Prostate gland (tissue), 2 donors: Measurements from ENCODE around the gene P2RY2. TPM values are rescaled to one million over a fixed set of nuclear protein-coding genes. Genes with fewer than 3 reads are reported as not detected.

Source experiments
- DNase-seq: peaks from one replicate; pipeline ENCODE4 v3.0.0-alpha.2; 2019; ENCODE audit warnings: low spot score
- H3K27ac ChIP-seq, 2 donors: fragments of 200-600 bp; sonication (generic); 2 replicates each; pipeline ENCODE4 v1.5.1; 2017 to 2019
- H3K27me3 ChIP-seq: fragments of 200-600 bp; sonication (generic); replicated peaks from 2 replicates; pipeline ENCODE4 v1.5.1; 2019; ENCODE audit not compliant: insufficient read depth
- H3K36me3 ChIP-seq, 2 donors: fragments of 200-600 bp; sonication (generic); 1 replicate in 1 of 2; 2 replicates in 1 of 2; pipeline versions ENCODE4 v1.5.1 to v1.8.1; 2017 to 2019
- H3K4me1 ChIP-seq: fragments of 200-600 bp; sonication (generic); replicated peaks from 2 replicates; pipeline ENCODE4 v1.5.1; 2019
- H3K4me3 ChIP-seq, 2 donors: fragments of 200-600 bp; sonication (generic); 2 replicates each; pipeline ENCODE4 v1.5.1; 2017 to 2019
- H3K9me3 ChIP-seq: fragments of 200-600 bp; sonication (generic); 2 replicates; pipeline ENCODE4 v1.5.1; 2017
- CTCF ChIP-seq, 4 experiments: fragments of 200-600 bp in 2 of 4; fragments of 450-650 bp in 2 of 4; sonication (generic) in 2 of 4; IDR thresholded peaks; 1 replicate in 3 of 4; 2 replicates in 1 of 4; pipeline ENCODE4 v1.5.1; 2016 to 2019; ENCODE audit warnings: antibody characterized with exemption in 4 of 4, mild to moderate bottlenecking in 2 of 4, moderate library complexity in 2 of 4
- POLR2A ChIP-seq: fragments of 450-650 bp; IDR thresholded peaks from one replicate; pipeline ENCODE4 v1.6.1; 2016; ENCODE audit warnings: antibody characterized with exemption, mild to moderate bottlenecking
- POLR2AphosphoS5 ChIP-seq: sonication (generic); formaldehyde crosslinking; IDR thresholded peaks from one replicate; pipeline ENCODE4 v1.6.1; 2017; ENCODE audit warnings: antibody characterized with exemption
- WGBS: methylation state at CpG from one replicate; pipeline ENCODE4 v1.1.5; 2018; 5-methylcytosine and 5-hydroxymethylcytosine counted together
- intact Hi-C: fragments of 100-400 bp; cut with DNase I; formaldehyde crosslinking; loops from one replicate; pipeline ENCODE4 v1.14.2; 2022
- total RNA-seq, 2 donors: library from RNA; depleted of rRNA; stranded (reverse); fragments of >200 nt; gene quantifications; one replicate each; pipeline ENCODE4 v1.1.0, GENCODE V29; 2016

The P2RY2 gene
- total RNA-seq, 2 donors from 2014 or later, result 2.7 to 3.5 TPM

GRCh38 chr11:73172992-73173656 is 45.0 kb upstream of the P2RY2 start:
- Histone ChIP-seq H3K4me3 (no peak overlapping the region), H3K27ac (no peak overlapping the region), H3K36me3 (no peaks in the 10 kb centered on the region), H3K9me3 (no peaks in the 10 kb centered on the region), H3K27me3 (peaks cover 3% of the 10 kb centered on the region), H3K4me1 (no peaks in the 10 kb centered on the region)
- intact Hi-C loops, result no loop called here
- DNase-seq, result no peak
- TF ChIP-seq POLR2AphosphoS5, result no peak
- no peak for TF ChIP-seq POLR2A
- no peak for TF ChIP-seq CTCF (IDR thresholded peaks at IDR 0.05)
- WGBS, result 80% methylated on average over 4 of the region's 4 CpGs

GRCh38 chr11:73173755-73174494 is 44.2 kb upstream of the P2RY2 start:
- TF ChIP-seq POLR2AphosphoS5 (no peak), POLR2A (no peak), CTCF (IDR thresholded peaks at IDR 0.05) (no peak)
- 90% methylated on average over 11 of the region's 11 CpGs for WGBS
- Histone ChIP-seq H3K4me3 (no peak overlapping the region), H3K36me3 (no peaks in the 10 kb centered on the region), H3K27me3 (no peaks in the 10 kb centered on the region), H3K9me3 (no peaks in the 10 kb centered on the region), H3K27ac (no peak overlapping the region), H3K4me1 (no peaks in the 10 kb centered on the region)
- DNase-seq, result no peak
- intact Hi-C loops, result no loop called here

GRCh38 chr11:73174495-73174791 is 43.6 kb upstream of the P2RY2 start:
- intact Hi-C loops, result no loop called here
- no peak overlapping the region for H3K4me3 ChIP-seq
- WGBS, result 93% methylated on average over 3 of the region's 3 CpGs
- no peak overlapping the region for H3K27ac ChIP-seq
- no peaks in the 10 kb centered on the region for H3K27me3 ChIP-seq
- no peak for DNase-seq
- no peaks in the 10 kb centered on the region for H3K4me1 ChIP-seq
- TF ChIP-seq POLR2A (no peak), CTCF (IDR thresholded peaks at IDR 0.05) (no peak), POLR2AphosphoS5 (no peak)
- H3K9me3 ChIP-seq, result no peaks in the 10 kb centered on the region
- H3K36me3 ChIP-seq, result no peaks in the 10 kb centered on the region

GRCh38 chr11:73175551-73176144 is 42.4 kb upstream of the P2RY2 start:
- no peaks in the 10 kb centered on the region for H3K4me1 ChIP-seq
- no peak for DNase-seq
- H3K9me3 ChIP-seq, result no peaks in the 10 kb centered on the region
- intact Hi-C loops, result loop anchor here (2.0 to 5.0 kb wide), 3 partner anchors 33 to 451 kb away; partner anchors contain the start of gene FCHSD2
- no peaks in the 10 kb centered on the region for H3K27me3 ChIP-seq
- 67% methylated on average over 5 of the region's 5 CpGs for WGBS
- H3K27ac ChIP-seq, result no peak overlapping the region
- no peaks in the 10 kb centered on the region for H3K36me3 ChIP-seq
- no peak overlapping the region for H3K4me3 ChIP-seq
- TF ChIP-seq POLR2A (no peak), CTCF (IDR thresholded peaks at IDR 0.05) (no peak), POLR2AphosphoS5 (no peak)
